ENCODE measurements around the gene ANKRD10.

DNA sequence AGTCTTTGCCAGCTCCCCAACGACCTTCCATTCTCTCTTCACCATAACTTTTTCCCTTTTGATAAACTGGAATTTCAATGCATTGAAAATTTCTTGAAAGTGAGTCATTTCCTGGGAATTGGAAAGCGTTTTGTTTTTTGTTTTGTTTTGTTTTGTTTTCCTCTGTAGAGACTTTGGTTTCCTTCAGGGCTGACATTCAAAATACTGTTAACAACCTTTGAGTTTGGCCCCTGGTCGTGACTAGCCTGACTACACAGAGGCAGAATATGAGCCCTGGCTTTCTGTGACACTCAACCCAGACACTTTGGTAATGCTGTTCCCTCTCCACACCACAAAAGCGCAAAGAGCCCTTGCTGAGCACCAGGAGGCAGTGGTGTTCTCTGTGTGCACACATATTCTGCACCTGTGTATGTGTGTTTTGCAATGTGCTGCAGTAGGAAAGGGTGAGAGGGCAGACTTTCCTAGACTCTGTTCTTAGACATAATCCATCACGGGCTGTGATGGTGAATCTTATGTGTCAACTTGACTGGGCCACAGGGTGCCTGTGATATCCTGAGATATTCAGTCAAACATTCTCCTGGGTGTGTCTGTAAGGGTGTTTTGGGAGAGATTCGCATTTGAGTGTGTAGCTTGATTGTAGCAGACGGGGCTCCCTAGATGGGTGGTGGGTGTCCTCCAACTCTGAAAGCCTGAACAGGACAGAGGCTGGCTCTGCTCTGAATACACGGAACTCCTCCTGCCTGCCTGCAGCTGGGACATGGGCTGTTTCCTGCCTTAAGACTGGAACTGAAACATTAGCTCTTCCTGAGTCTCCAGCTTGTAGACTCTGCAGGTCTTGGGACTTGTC lies 29.5 kb upstream of the ANKRD10 start:
- TF ChIP-seq, protein P1, sequence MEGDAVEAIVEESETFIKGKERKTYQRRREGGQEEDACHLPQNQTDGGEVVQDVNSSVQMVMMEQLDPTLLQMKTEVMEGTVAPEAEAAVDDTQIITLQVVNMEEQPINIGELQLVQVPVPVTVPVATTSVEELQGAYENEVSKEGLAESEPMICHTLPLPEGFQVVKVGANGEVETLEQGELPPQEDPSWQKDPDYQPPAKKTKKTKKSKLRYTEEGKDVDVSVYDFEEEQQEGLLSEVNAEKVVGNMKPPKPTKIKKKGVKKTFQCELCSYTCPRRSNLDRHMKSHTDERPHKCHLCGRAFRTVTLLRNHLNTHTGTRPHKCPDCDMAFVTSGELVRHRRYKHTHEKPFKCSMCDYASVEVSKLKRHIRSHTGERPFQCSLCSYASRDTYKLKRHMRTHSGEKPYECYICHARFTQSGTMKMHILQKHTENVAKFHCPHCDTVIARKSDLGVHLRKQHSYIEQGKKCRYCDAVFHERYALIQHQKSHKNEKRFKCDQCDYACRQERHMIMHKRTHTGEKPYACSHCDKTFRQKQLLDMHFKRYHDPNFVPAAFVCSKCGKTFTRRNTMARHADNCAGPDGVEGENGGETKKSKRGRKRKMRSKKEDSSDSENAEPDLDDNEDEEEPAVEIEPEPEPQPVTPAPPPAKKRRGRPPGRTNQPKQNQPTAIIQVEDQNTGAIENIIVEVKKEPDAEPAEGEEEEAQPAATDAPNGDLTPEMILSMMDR (IDR thresholded peaks at IDR 0.05) = peak; percentile 47
- no peak for TF ChIP-seq ZFX (IDR thresholded peaks at IDR 0.05; ENCODE audit: borderline replicate concordance)

Measured in 22Rv1 (cell line).